Endodermal cell (in vitro differentiated cells): ENCODE results near the gene MAPK10. TPM values are rescaled to one million over a fixed set of nuclear protein-coding genes. Genes with fewer than 3 reads are reported as not detected.

Experiments used
- DNase-seq: peaks from one replicate; pipeline ENCODE4 v3.0.0-alpha.2; 2017
- H3K27ac ChIP-seq: 2 replicates; pipeline ENCODE4 v1.5.1; 2013; ENCODE audit warnings: mild to moderate bottlenecking, low read depth, low read length, moderate library complexity
- H3K27me3 ChIP-seq: 2 replicates; pipeline ENCODE4 v1.6.1; 2013; ENCODE audit warnings: mild to moderate bottlenecking, low read length, moderate library complexity; ENCODE audit not compliant: insufficient read depth, control insufficient read depth, poor library complexity, severe bottlenecking
- H3K36me3 ChIP-seq: 2 replicates; pipeline ENCODE4 v1.7.0; 2013; ENCODE audit warnings: mild to moderate bottlenecking, low read length, moderate library complexity; ENCODE audit not compliant: control insufficient read depth, insufficient read depth
- H3K4me1 ChIP-seq: one replicate; pipeline ENCODE4 v1.7.0; 2013; ENCODE audit warnings: low read length; ENCODE audit not compliant: control insufficient read depth, insufficient read depth
- H3K4me3 ChIP-seq: 2 replicates; pipeline ENCODE4 v1.5.1; 2013; ENCODE audit warnings: mild to moderate bottlenecking, low read length, moderate library complexity
- H3K9ac ChIP-seq: 2 replicates; pipeline ENCODE4 v1.6.1; 2013; ENCODE audit warnings: mild to moderate bottlenecking, low read length, moderate library complexity; ENCODE audit not compliant: poor library complexity, severe bottlenecking; ENCODE audit errors: extremely low read depth
- H3K9me3 ChIP-seq: 2 replicates; pipeline ENCODE4 v1.6.1; 2013; ENCODE audit warnings: mild to moderate bottlenecking, low read length, moderate library complexity; ENCODE audit not compliant: control insufficient read depth
- H3K27ac Mint-ChIP-seq: 2 replicates; pipeline ENCODE4 v1.8.0; 2020; ENCODE audit warnings: mixed read lengths
- H3K27me3 Mint-ChIP-seq: 2 replicates; pipeline ENCODE4 v1.8.0; 2021; ENCODE audit warnings: mild to moderate bottlenecking, mixed read lengths; ENCODE audit not compliant: insufficient read depth
- H3K36me3 Mint-ChIP-seq: 2 replicates; pipeline ENCODE4 v1.8.0; 2020; ENCODE audit warnings: low read depth, mixed read lengths
- H3K4me1 Mint-ChIP-seq: 2 replicates; pipeline ENCODE4 v1.8.0; 2020; ENCODE audit warnings: mixed read lengths
- H3K4me3 Mint-ChIP-seq: 2 replicates; pipeline ENCODE4 v1.8.0; 2020; ENCODE audit warnings: mild to moderate bottlenecking, moderate library complexity, mixed read lengths
- H3K9me3 Mint-ChIP-seq: 2 replicates; pipeline ENCODE4 v1.8.0; 2020; ENCODE audit warnings: mild to moderate bottlenecking, mixed read lengths
- WGBS, 2 experiments: methylation state at CpG; one replicate each; pipeline versions ENCODE4 v1.1.5 to v1.1.7; 2013; ENCODE audit warnings: missing lambda C conversion rate in 2 of 2, mixed read lengths in 1 of 2; ENCODE audit not compliant: insufficient coverage in 1 of 2, insufficient read length in 1 of 2; 5-methylcytosine and 5-hydroxymethylcytosine counted together
- total RNA-seq, 2 donors: library from RNA; stranded (reverse); fragmentation: NEBNext Ultra II Directional in 1 of 2; extraction: Animal tissue kit (Norgen Biotek cat#: 25700) in 1 of 2; gene quantifications; 2 replicates in 1 of 2; 3 replicates in 1 of 2; pipeline ENCODE4 v1.2.1, GENCODE V29; 2021
- TF ChIP-seq, protein P1 (sequence below): fragments of 200-600 bp; sonication (generic); conservative IDR thresholded peaks from 2 replicates; pipeline ENCODE4 v1.5.0; 2021; ENCODE audit warnings: antibody characterized with exemption, mild to moderate bottlenecking

Gene MAPK10
- total RNA-seq, 2 donors from 2014 or later, result 45.1 to 70.2 TPM

DNA sequence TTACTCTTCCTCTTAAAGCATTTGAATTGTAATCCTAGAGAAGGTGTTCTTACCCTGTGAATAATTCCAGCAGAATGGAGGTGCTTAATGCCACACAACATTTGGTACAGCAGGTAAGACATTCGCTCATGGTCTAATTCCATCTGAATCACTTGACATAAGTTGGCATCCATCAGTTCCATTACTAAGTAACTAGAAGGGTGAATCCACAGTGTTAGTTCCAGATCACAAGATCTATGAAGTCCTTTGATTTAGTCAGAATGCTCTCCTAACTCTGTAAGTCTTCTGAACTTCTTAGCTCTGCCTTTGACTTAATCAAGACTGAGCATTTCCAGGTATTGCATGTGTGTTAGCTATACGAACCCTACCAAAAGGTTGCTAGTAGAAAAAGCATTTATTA is 258.0 kb downstream of the MAPK10 start:
- Mint-ChIP-seq H3K27me3 (no peaks in the 10 kb centered on the region), H3K4me1 (no peaks in the 10 kb centered on the region), H3K9me3 (no peaks in the 10 kb centered on the region), H3K4me3 (no peak overlapping the region), H3K27ac (no peak overlapping the region), H3K36me3 (peaks cover 2% of the 10 kb centered on the region)
- no peak overlapping the region for H3K9ac ChIP-seq
- no peak for DNase-seq
- H3K27me3 ChIP-seq, result no peaks in the 10 kb centered on the region
- TF ChIP-seq, protein P1, sequence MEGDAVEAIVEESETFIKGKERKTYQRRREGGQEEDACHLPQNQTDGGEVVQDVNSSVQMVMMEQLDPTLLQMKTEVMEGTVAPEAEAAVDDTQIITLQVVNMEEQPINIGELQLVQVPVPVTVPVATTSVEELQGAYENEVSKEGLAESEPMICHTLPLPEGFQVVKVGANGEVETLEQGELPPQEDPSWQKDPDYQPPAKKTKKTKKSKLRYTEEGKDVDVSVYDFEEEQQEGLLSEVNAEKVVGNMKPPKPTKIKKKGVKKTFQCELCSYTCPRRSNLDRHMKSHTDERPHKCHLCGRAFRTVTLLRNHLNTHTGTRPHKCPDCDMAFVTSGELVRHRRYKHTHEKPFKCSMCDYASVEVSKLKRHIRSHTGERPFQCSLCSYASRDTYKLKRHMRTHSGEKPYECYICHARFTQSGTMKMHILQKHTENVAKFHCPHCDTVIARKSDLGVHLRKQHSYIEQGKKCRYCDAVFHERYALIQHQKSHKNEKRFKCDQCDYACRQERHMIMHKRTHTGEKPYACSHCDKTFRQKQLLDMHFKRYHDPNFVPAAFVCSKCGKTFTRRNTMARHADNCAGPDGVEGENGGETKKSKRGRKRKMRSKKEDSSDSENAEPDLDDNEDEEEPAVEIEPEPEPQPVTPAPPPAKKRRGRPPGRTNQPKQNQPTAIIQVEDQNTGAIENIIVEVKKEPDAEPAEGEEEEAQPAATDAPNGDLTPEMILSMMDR, result no peak
- no peak overlapping the region for H3K27ac ChIP-seq
- no peaks in the 10 kb centered on the region for H3K36me3 ChIP-seq
- 95 to 100% methylated on average over 2 of the region's 2 CpGs for WGBS, 2 experiments
- no peaks in the 10 kb centered on the region for H3K4me1 ChIP-seq
- no peak overlapping the region for H3K4me3 ChIP-seq
- no peaks in the 10 kb centered on the region for H3K9me3 ChIP-seq

DNA sequence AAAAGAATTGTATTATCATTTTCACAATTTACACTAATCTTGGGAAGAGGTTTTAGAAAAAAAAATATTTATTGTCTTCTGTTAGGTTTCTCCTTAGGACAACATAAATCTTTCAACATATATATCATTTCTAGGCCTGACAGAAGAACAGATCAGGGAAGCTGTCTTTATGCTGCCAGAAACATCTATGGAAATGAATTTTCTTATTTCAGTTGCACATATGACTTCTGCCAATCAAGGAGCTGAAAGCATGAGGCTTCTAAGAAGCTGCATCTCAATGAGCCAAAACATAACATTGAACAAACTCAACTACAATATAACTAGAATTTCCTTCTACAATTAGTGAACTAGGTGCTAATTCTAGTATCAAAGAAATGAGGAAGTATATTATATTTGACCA is 258.4 kb downstream of the MAPK10 start:
- no peaks in the 10 kb centered on the region for H3K4me1 ChIP-seq
- TF ChIP-seq, protein P1, result no peak
- no peak overlapping the region for H3K4me3 Mint-ChIP-seq
- H3K36me3 Mint-ChIP-seq, result peaks cover 2% of the 10 kb centered on the region
- H3K27ac ChIP-seq, result no peak overlapping the region
- no peaks in the 10 kb centered on the region for H3K9me3 ChIP-seq
- H3K27me3 ChIP-seq, result no peaks in the 10 kb centered on the region
- H3K27me3 Mint-ChIP-seq, result no peaks in the 10 kb centered on the region
- H3K4me3 ChIP-seq, result no peak overlapping the region
- H3K4me1 Mint-ChIP-seq, result no peaks in the 10 kb centered on the region
- no peak overlapping the region for H3K27ac Mint-ChIP-seq
- no peaks in the 10 kb centered on the region for H3K36me3 ChIP-seq
- no peaks in the 10 kb centered on the region for H3K9me3 Mint-ChIP-seq
- no peak for DNase-seq
- no peak overlapping the region for H3K9ac ChIP-seq

DNA sequence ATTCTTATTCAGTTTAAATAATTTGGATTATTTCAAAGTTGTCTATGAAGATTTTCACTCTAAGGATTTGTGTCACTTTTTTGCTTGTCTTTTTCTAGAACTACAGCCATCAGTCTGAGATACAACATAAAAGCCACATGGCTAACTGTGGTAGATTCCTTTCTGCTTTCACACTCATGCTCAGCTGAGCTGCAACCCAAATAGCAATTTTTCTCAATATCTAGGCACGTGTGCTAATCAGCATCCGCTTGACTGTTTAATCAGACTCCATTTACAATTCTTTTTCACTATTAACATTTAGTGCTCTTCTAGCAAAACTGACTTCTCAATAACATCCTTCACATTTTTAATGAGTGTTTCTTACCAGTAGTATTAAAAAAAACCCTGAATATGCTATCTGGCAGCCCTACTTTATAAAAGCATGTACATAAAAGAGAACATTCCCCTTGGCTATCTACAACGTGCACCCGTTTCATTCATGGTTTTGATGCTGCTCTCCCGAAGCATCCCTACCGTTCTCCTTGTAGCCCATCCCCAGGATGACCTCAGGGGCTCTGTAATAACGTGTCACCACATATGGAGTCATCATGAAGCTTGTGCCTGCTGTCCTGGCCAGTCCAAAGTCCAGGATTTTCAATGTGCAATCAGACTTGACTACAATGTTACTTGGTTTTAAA is 259.2 kb downstream of the MAPK10 start:
- no peaks in the 10 kb centered on the region for H3K4me1 ChIP-seq
- 85 to 93% methylated on average over 7 of the region's 7 CpGs for WGBS, 2 experiments
- H3K4me3 ChIP-seq, result no peak overlapping the region
- Mint-ChIP-seq H3K27me3 (no peaks in the 10 kb centered on the region), H3K36me3 (peaks cover 2% of the 10 kb centered on the region), H3K27ac (no peak overlapping the region), H3K4me3 (no peak overlapping the region), H3K4me1 (no peaks in the 10 kb centered on the region), H3K9me3 (no peaks in the 10 kb centered on the region)
- H3K27ac ChIP-seq, result no peak overlapping the region
- H3K36me3 ChIP-seq, result no peaks in the 10 kb centered on the region
- DNase-seq, result no peak
- no peaks in the 10 kb centered on the region for H3K27me3 ChIP-seq
- TF ChIP-seq, protein P1, result no peak
- H3K9me3 ChIP-seq, result no peaks in the 10 kb centered on the region
- no peak overlapping the region for H3K9ac ChIP-seq
